BJ (cell line): ENCODE measurements around the gene FOXD4L3. TPM values are rescaled to one million over a fixed set of nuclear protein-coding genes. Genes with fewer than 3 reads are reported as not detected.
"Not testable (repeated sequence)": the region's sequence is repeated elsewhere in the genome, so short reads cannot be mapped to it uniquely, and the experiment has no call there.

Source experiments
- CTCF ChIA-PET: fragments of 350-600 bp; formaldehyde crosslinking; extraction: SDS; loops from one replicate; lab custom pipeline; 2021; ENCODE audit warnings: antibody characterized with exemption, inconsistent platforms; lab: Yijun Ruan, JAX
- POLR2A ChIA-PET: fragments of 300-600 bp; sonication (Branson Sonifier 250); formaldehyde crosslinking; extraction: SDS; loops from one replicate; lab custom pipeline; 2021; ENCODE audit warnings: antibody characterized with exemption; lab: Charles Lee
- DNase-seq: peaks from one replicate; pipeline ENCODE4 v3.0.0-alpha.2; 2011; ENCODE audit warnings: low read depth
- H3K27me3 ChIP-seq: 2 replicates; pipeline ENCODE4 v1.6.0; 2011; ENCODE audit warnings: low read length; ENCODE audit not compliant: control insufficient read depth, insufficient read depth
- H3K36me3 ChIP-seq: 2 replicates; pipeline ENCODE4 v1.5.1; 2011; ENCODE audit warnings: low read length; ENCODE audit not compliant: control insufficient read depth, insufficient read depth
- H3K4me3 ChIP-seq: 2 replicates; pipeline ENCODE4 v1.5.1; 2011; ENCODE audit warnings: low read depth, mild to moderate bottlenecking, control low read depth, low read length
- polyA plus RNA-seq: library from polyadenylated mRNA; depleted of rRNA; stranded (reverse); fragments of >200 nt; gene quantifications from 2 replicates; pipeline ENCODE4 v1.2.3, GENCODE V29; 2011

Gene FOXD4L3
- polyA plus RNA-seq, 1 experiment: not detected

GRCh38 chr9:68329106-68329505, 26.4 kb downstream of the FOXD4L3 start:
- POLR2A ChIA-PET, H3K4me3 ChIP-seq, H3K36me3 ChIP-seq, CTCF ChIA-PET, DNase-seq, H3K27me3 ChIP-seq: not testable (repeated sequence)

GRCh38 chr9:68330531-68331173, 28.0 kb downstream of the FOXD4L3 start:
- H3K27me3 ChIP-seq, H3K36me3 ChIP-seq, H3K4me3 ChIP-seq, POLR2A ChIA-PET, CTCF ChIA-PET, DNase-seq: not testable (repeated sequence)

GRCh38 chr9:68332122-68332521, 29.5 kb downstream of the FOXD4L3 start:
- CTCF ChIA-PET, DNase-seq, H3K4me3 ChIP-seq, H3K36me3 ChIP-seq, POLR2A ChIA-PET, H3K27me3 ChIP-seq: not testable (repeated sequence)

- POLR2A ChIA-PET, H3K36me3 ChIP-seq, DNase-seq, CTCF ChIA-PET, H3K4me3 ChIP-seq, H3K27me3 ChIP-seq: not testable (repeated sequence)
Measured at GRCh38 chr9:68335935-68336334, 33.3 kb downstream of the FOXD4L3 start.

- POLR2A ChIA-PET, H3K27me3 ChIP-seq, H3K4me3 ChIP-seq, H3K36me3 ChIP-seq, CTCF ChIA-PET, DNase-seq: not testable (repeated sequence)
Measured at GRCh38 chr9:68336639-68337339, 34.1 kb downstream of the FOXD4L3 start.

GRCh38 chr9:68338000-68338399, 35.3 kb downstream of the FOXD4L3 start:
- DNase-seq, POLR2A ChIA-PET, CTCF ChIA-PET, H3K4me3 ChIP-seq, H3K36me3 ChIP-seq, H3K27me3 ChIP-seq: not testable (repeated sequence)

- H3K27me3 ChIP-seq, CTCF ChIA-PET, DNase-seq, POLR2A ChIA-PET, H3K36me3 ChIP-seq, H3K4me3 ChIP-seq: not testable (repeated sequence)
Measured at GRCh38 chr9:68342265-68343025, 39.8 kb downstream of the FOXD4L3 start.

GRCh38 chr9:68343242-68343641, 40.6 kb downstream of the FOXD4L3 start:
- H3K36me3 ChIP-seq, POLR2A ChIA-PET, H3K27me3 ChIP-seq, DNase-seq, H3K4me3 ChIP-seq: not testable (repeated sequence)
- CTCF ChIA-PET: interaction anchor here (0.6 to 1.8 kb wide), 4 partner anchors 165 to 657 kb away, joined by 3 to 10 read pairs (median 4); no protein-coding TSS in a partner anchor

GRCh38 chr9:68343992-68344391, 41.3 kb downstream of the FOXD4L3 start:
- DNase-seq, H3K36me3 ChIP-seq, POLR2A ChIA-PET, H3K4me3 ChIP-seq, H3K27me3 ChIP-seq: not testable (repeated sequence)
- CTCF ChIA-PET: interaction anchor here (1.5 to 1.8 kb wide), 3 partner anchors 164 to 656 kb away, joined by 3 to 10 read pairs (median 4); no protein-coding TSS in a partner anchor

- POLR2A ChIA-PET, DNase-seq, CTCF ChIA-PET, H3K27me3 ChIP-seq, H3K4me3 ChIP-seq, H3K36me3 ChIP-seq: not testable (repeated sequence)
Measured at GRCh38 chr9:68351689-68352088, 49.0 kb downstream of the FOXD4L3 start.
